HUES6 (cell line): ENCODE measurements around the gene MMRN2.
"Not testable (repeated sequence)": the region's sequence is repeated elsewhere in the genome, so short reads cannot be mapped to it uniquely, and the experiment has no call there.

Source experiments
- H3K27ac ChIP-seq: 2 replicates; pipeline ENCODE4 v1.7.0; 2013; ENCODE audit warnings: low read depth, mild to moderate bottlenecking, low read length, inconsistent platforms
- H3K27me3 ChIP-seq: 2 replicates; pipeline ENCODE4 v1.6.1; 2013; ENCODE audit warnings: low read length; ENCODE audit not compliant: control insufficient read depth, insufficient read depth
- H3K36me3 ChIP-seq: 2 replicates; pipeline ENCODE4 v1.6.1; 2013; ENCODE audit warnings: low read length; ENCODE audit not compliant: control insufficient read depth, insufficient read depth
- H3K4me1 ChIP-seq: 2 replicates; pipeline ENCODE4 v1.6.1; 2013; ENCODE audit warnings: low read length; ENCODE audit not compliant: control insufficient read depth, insufficient read depth
- H3K4me3 ChIP-seq: 2 replicates; pipeline ENCODE4 v1.5.1; 2013; ENCODE audit warnings: low read depth, low read length
- H3K9ac ChIP-seq: one replicate; pipeline ENCODE4 v1.6.1; 2013; ENCODE audit warnings: mild to moderate bottlenecking, low read length
- H3K9me3 ChIP-seq: 2 replicates; pipeline ENCODE4 v1.6.1; 2013; ENCODE audit warnings: low read depth, low read length; ENCODE audit not compliant: control insufficient read depth, insufficient read depth

The MMRN2 gene

GRCh38 chr10:86981020-86981419 is 23.6 kb upstream of the MMRN2 start:
- not testable (repeated sequence) for H3K9ac ChIP-seq, H3K4me3 ChIP-seq, H3K4me1 ChIP-seq, H3K9me3 ChIP-seq, H3K27ac ChIP-seq, H3K27me3 ChIP-seq, H3K36me3 ChIP-seq

GRCh38 chr10:86979977-86980448 is 22.6 kb upstream of the MMRN2 start:
- Histone ChIP-seq H3K36me3 (no peaks in the 10 kb centered on the region), H3K27me3 (no peaks in the 10 kb centered on the region), H3K27ac (no peak overlapping the region), H3K4me3 (no peak overlapping the region), H3K9ac (no peak overlapping the region), H3K4me1 (no peaks in the 10 kb centered on the region), H3K9me3 (no peaks in the 10 kb centered on the region)

GRCh38 chr10:86979296-86979818 is 21.9 kb upstream of the MMRN2 start:
- Histone ChIP-seq H3K27ac (no peak overlapping the region), H3K9ac (no peak overlapping the region), H3K4me3 (no peak overlapping the region), H3K36me3 (no peaks in the 10 kb centered on the region), H3K4me1 (no peaks in the 10 kb centered on the region), H3K27me3 (no peaks in the 10 kb centered on the region), H3K9me3 (no peaks in the 10 kb centered on the region)

GRCh38 chr10:86978457-86978856 is 21.0 kb upstream of the MMRN2 start:
- H3K27ac ChIP-seq, H3K27me3 ChIP-seq, H3K4me1 ChIP-seq, H3K9ac ChIP-seq, H3K9me3 ChIP-seq, H3K4me3 ChIP-seq, H3K36me3 ChIP-seq: not testable (repeated sequence)

GRCh38 chr10:86976362-86977056 is 19.1 kb upstream of the MMRN2 start:
- Histone ChIP-seq H3K9ac (no peak overlapping the region), H3K9me3 (no peaks in the 10 kb centered on the region), H3K4me3 (no peak overlapping the region), H3K27ac (no peak overlapping the region), H3K36me3 (no peaks in the 10 kb centered on the region), H3K4me1 (peaks cover 12% of the 10 kb centered on the region; the same call in 1 of the 2 replicates), H3K27me3 (peaks cover 20% of the 10 kb centered on the region)

GRCh38 chr10:86974484-86974883 is 17.1 kb upstream of the MMRN2 start:
- Histone ChIP-seq H3K9me3 (no peaks in the 10 kb centered on the region), H3K4me1 (peaks cover 28% of the 10 kb centered on the region), H3K9ac (no peak overlapping the region), H3K4me3 (no peak overlapping the region), H3K27ac (no peak overlapping the region), H3K36me3 (no peaks in the 10 kb centered on the region), H3K27me3 (peaks cover 22% of the 10 kb centered on the region)

GRCh38 chr10:86972613-86973380 is 15.4 kb upstream of the MMRN2 start:
- Histone ChIP-seq H3K27me3 (peaks cover 22% of the 10 kb centered on the region), H3K36me3 (no peaks in the 10 kb centered on the region), H3K27ac (no peak overlapping the region), H3K9ac (no peak overlapping the region), H3K9me3 (no peaks in the 10 kb centered on the region), H3K4me3 (no peak overlapping the region), H3K4me1 (peaks cover 38% of the 10 kb centered on the region)

- Histone ChIP-seq H3K4me1 (peaks cover 51% of the 10 kb centered on the region), H3K4me3 (peak overlapping the region; percentile 70), H3K27ac (peak overlapping the region; percentile 52; the same call in 1 of the 2 replicates), H3K9ac (peak overlapping the region; percentile 83), H3K36me3 (no peaks in the 10 kb centered on the region), H3K9me3 (no peaks in the 10 kb centered on the region), H3K27me3 (peaks cover 22% of the 10 kb centered on the region)
Measured at GRCh38 chr10:86971232-86971991, 14.0 kb upstream of the MMRN2 start.

GRCh38 chr10:86970982-86971231 is 13.5 kb upstream of the MMRN2 start:
- H3K4me3 ChIP-seq: peak overlapping the region; percentile 70

GRCh38 chr10:86970162-86970981 is 13.0 kb upstream of the MMRN2 start:
- Histone ChIP-seq H3K27ac (peak overlapping the region; percentile 52; the same call in 1 of the 2 replicates), H3K9me3 (no peaks in the 10 kb centered on the region), H3K36me3 (no peaks in the 10 kb centered on the region), H3K4me3 (peak overlapping the region; percentile 70), H3K27me3 (peaks cover 22% of the 10 kb centered on the region), H3K9ac (peak overlapping the region; percentile 80), H3K4me1 (peaks cover 60% of the 10 kb centered on the region)

More at GRCh38 chr10:86970982-86971231, 13.5 kb upstream of the MMRN2 start:
- H3K27ac ChIP-seq: peak overlapping the region; percentile 52; the same call in 1 of the 2 replicates
- H3K36me3 ChIP-seq: no peaks in the 10 kb centered on the region
- peaks cover 56% of the 10 kb centered on the region for H3K4me1 ChIP-seq
- H3K27me3 ChIP-seq: peaks cover 22% of the 10 kb centered on the region
- peak overlapping the region; percentile 80 for H3K9ac ChIP-seq
- H3K9me3 ChIP-seq: no peaks in the 10 kb centered on the region
